ENCODE measurements around the gene VSNL1.
A peak's percentile ranks its signal among the peaks of the same experiment; 100 is the strongest.

The VSNL1 gene

DNA sequence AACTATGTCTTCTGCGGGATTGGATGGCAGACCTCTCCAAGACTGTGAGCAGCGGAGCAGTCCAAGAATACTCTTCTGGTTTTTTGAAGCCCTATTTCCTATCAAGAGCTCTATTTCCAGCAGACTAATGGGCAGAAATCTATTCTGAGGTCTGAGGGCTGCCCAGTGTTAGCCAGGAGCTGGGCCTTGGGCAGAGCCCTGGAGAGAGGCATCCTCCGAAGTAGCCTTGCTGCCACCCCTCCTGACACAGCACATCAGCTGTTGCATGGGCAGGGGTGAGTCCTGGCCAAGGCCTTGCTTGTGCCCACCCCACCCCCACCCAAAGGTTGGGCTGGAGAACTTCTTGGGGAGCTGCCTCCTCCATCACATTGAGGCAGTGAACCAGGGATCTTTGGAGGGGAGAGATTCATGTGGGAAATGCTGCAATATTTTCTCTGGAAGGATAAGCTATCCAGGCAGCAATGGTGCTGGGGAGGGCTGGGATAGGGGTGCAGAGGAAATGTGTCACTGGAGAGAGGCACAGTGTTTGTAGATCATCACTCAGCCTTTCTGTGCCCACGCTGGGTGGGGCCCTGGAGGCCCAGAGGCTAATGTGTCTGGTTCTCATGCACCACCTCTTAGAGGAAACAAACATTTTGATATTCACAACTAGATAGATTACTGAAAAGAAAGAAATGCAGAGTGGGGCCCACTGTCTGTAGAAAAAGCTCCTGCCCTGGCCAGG is 104.7 kb downstream of the VSNL1 start:
- no peak for DNase-seq (ENCODE audit: low read depth in 2 of 2)

- DNase-seq (ENCODE audit: low read depth in 2 of 2) = peak; percentile 75 to 77
These were observed 105.6 kb downstream of the VSNL1 start for GRCh38 chr2:17646081-17646554.

GRCh38 chr2:17646838-17647701 is 106.6 kb downstream of the VSNL1 start:
- no peak for DNase-seq (ENCODE audit: low read depth in 2 of 2)

- DNase-seq (ENCODE audit: low read depth in 2 of 2) = no peak
These were observed 108.1 kb downstream of the VSNL1 start for GRCh38 chr2:17648581-17648980.

- no peak for DNase-seq (ENCODE audit: low read depth in 2 of 2)
These were observed 108.5 kb downstream of the VSNL1 start for GRCh38 chr2:17649026-17649425.

GRCh38 chr2:17652681-17653394 is 112.3 kb downstream of the VSNL1 start:
- no peak for DNase-seq (ENCODE audit: low read depth in 2 of 2)

- DNase-seq (ENCODE audit: low read depth in 2 of 2) = no peak
These were observed 117.3 kb downstream of the VSNL1 start for GRCh38 chr2:17657759-17658158.

- DNase-seq (ENCODE audit: low read depth in 2 of 2) = peak; percentile 19 to 20
These were observed 117.9 kb downstream of the VSNL1 start for GRCh38 chr2:17658251-17658843.

- DNase-seq (ENCODE audit: low read depth in 2 of 2) = no peak
These were observed 119.7 kb downstream of the VSNL1 start for GRCh38 chr2:17660219-17660618.

- DNase-seq (ENCODE audit: low read depth in 2 of 2) = no peak
These were observed 121.0 kb downstream of the VSNL1 start for GRCh38 chr2:17661460-17661859.

DNA sequence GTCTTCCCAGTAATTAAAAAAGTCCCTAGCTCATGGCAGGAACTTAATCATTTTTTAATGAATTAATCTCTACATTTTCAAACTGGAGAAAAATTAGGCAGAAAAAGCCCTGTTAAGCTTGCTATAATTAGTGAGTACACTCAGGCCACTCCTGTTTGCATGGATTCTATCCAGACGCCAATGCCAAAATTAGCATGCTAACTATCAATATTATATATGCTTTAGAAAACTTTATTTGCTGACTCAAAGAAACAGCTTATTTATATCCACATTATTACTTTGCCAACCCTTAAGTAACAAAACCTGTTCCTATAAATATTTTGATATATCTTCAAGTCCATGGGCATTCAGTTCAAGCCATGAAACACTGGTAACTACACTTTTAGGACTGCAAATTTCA is 122.2 kb downstream of the VSNL1 start:
- no peak for DNase-seq (ENCODE audit: low read depth in 2 of 2)

- DNase-seq (ENCODE audit: low read depth in 2 of 2) = no peak
These were observed 124.0 kb downstream of the VSNL1 start for GRCh38 chr2:17664534-17664933.

DNA sequence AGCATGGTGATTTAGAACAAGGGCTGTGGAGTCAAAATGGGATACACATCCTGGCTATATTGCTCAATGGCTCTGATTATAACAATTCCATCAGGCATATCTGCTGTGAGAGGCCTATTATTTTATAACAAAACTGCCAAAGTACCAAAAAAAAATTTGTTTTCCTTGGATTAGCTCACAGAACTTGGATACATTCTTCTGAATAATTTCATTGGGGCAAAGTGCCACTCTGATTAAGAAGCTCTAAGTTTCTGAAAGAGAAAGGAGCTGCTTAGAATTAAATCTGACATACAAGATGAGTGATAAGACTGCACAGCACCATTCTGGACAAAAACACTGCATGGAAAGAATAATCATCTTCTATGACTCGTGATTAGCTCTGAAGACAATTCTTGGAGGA is 127.4 kb downstream of the VSNL1 start:
- no peak for DNase-seq (ENCODE audit: low read depth in 2 of 2)

- peak; percentile 19 to 21 for DNase-seq (ENCODE audit: low read depth in 2 of 2)
These were observed 132.3 kb downstream of the VSNL1 start for GRCh38 chr2:17672583-17673317.

GRCh38 chr2:17674817-17675216 is 134.3 kb downstream of the VSNL1 start:
- DNase-seq (ENCODE audit: low read depth in 2 of 2) = no peak

GRCh38 chr2:17680119-17680518 is 139.6 kb downstream of the VSNL1 start:
- no peak for DNase-seq (ENCODE audit: low read depth in 2 of 2)

DNA sequence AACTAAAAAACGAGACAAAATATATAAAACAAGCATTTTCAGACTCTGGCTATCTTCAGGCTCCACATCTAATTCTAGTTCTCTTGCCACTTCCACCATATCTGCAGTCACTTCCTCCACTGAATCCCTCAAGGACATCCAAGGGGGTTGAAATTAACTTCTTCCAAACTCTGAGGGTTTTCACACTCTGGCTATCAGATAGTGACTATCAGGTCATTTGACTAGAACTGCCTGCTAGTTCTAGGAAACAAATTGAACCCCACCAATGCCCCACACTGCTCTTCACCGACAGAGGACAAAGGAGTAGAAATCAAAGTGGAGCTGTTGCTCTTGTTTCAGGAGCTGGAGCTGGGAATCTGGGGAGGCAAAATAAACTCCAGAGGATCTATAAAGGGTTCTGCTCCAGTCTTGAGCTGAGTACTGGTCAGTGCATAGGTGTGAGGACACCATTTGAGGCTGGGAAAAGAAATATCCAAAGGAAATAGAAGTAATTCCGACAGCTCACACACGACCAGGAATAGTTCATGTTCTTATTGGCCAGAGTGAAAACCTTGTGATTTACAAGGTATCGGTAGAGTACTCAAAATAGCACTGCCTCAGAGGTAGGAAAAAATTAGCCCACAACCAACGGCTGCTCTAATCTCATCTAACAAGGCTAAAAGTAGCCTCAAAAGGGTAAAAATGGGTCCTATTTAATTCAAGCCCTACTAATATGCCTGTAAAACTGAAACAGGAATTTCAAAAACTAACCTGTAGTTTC is 141.8 kb downstream of the VSNL1 start:
- no peak for DNase-seq (ENCODE audit: low read depth in 2 of 2)

DNA sequence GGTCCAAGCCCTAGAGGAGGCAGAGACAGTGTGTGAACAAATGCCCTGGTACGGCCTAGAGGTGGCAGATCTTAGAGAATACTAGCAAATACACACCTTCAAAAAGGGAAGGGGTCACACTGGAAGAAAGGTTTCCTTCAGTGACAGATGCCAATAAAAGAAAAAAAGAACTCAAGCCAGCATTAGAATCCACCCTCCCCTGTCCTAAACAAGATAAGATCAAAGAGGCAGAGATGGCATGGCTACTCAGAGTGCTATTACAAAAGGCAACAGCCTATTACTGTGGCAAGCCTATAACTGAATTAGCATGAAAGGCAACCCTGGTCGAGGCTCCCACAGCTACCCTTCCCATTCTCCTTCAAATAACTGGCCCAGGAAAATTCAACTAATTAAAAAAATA is 143.5 kb downstream of the VSNL1 start:
- DNase-seq (ENCODE audit: low read depth in 2 of 2) = no peak

DNA sequence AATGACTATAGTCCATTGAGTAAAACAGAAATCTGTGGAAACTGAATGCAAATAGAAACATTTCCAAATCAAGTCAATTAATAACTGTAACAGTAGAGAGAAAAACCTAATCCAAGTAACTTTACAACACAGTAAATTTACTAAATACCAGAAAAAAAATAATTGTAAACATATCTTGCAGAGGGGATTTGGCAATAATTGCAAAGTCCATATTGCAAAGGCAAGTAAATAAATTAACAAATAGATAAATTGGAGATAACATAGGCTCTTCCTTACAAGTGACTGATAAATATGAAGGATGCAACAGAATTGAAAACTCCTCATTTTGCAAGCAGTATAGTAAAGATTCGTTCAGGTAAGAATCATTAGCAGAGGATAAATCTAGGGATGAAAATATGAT is 148.1 kb downstream of the VSNL1 start:
- no peak for DNase-seq (ENCODE audit: low read depth in 2 of 2)

GRCh38 chr2:17689010-17689409 is 148.5 kb downstream of the VSNL1 start:
- DNase-seq (ENCODE audit: low read depth in 2 of 2) = no peak

All from fibroblast of skin of left quadriceps (primary cell).